Thymus (tissue), 11 donors: ENCODE measurements around the gene RNLS. TPM values are rescaled to one million over a fixed set of nuclear protein-coding genes. Genes with fewer than 3 reads are reported as not detected.

Experiments used
- DNase-seq, 9 donors: peaks; one replicate each; pipeline ENCODE4 v3.0.0-alpha.2; 2013; ENCODE audit warnings: low spot score in 9 of 9, low read depth in 6 of 9, missing footprints in 1 of 9
- H3K27ac ChIP-seq, 2 donors: one replicate each; pipeline ENCODE4 v1.5.1; 2013; ENCODE audit warnings: control low read depth in 1 of 2, low read depth in 1 of 2, low read length in 1 of 2, mild to moderate bottlenecking in 1 of 2, moderate library complexity in 1 of 2
- H3K27me3 ChIP-seq, 2 donors: one replicate each; pipeline ENCODE4 v1.5.1; 2013; ENCODE audit warnings: low read length in 1 of 2; ENCODE audit not compliant: control insufficient read depth in 2 of 2, insufficient read depth in 1 of 2
- H3K36me3 ChIP-seq, 2 donors: one replicate each; pipeline ENCODE4 v1.5.1; 2013; ENCODE audit warnings: low read length in 1 of 2, mild to moderate bottlenecking in 1 of 2, moderate library complexity in 1 of 2; ENCODE audit not compliant: control insufficient read depth in 2 of 2, insufficient read depth in 2 of 2
- H3K4me1 ChIP-seq, 2 donors: one replicate each; pipeline ENCODE4 v1.5.1; 2013; ENCODE audit warnings: low read length in 2 of 2; ENCODE audit not compliant: control insufficient read depth in 2 of 2, insufficient read depth in 2 of 2
- H3K4me3 ChIP-seq, 2 donors: one replicate each; pipeline ENCODE4 v1.5.1; 2013; ENCODE audit warnings: low read length in 2 of 2, control low read depth in 1 of 2, mild to moderate bottlenecking in 1 of 2
- H3K9me3 ChIP-seq, 2 donors: one replicate each; pipeline ENCODE4 v1.5.1; 2013; ENCODE audit warnings: low read length in 1 of 2, mild to moderate bottlenecking in 1 of 2; ENCODE audit not compliant: control insufficient read depth in 2 of 2, insufficient read depth in 1 of 2
- WGBS: extraction: QIAGEN DNeasy Blood & Tissue Kit; methylation state at CpG from one replicate; pipeline ENCODE4 v1.1.7; 2013; 5-methylcytosine and 5-hydroxymethylcytosine counted together
- polyA plus RNA-seq: library from polyadenylated mRNA; stranded (reverse); fragments of 200-250 nt; gene quantifications from one replicate; pipeline ENCODE4 v1.2.3, GENCODE V29; 2013
- total RNA-seq: library from RNA; stranded (reverse); fragments of 120-200 nt; gene quantifications from one replicate; pipeline ENCODE4 v1.2.4, GENCODE V29; 2013
- donor health status: healthy.

RNLS gene
- total and polyA plus RNA-seq, 2 donors: 4.3 to 5.0 TPM

GRCh38 chr10:88243836-88244730 lies 339.0 kb downstream of the RNLS start:
- Histone ChIP-seq H3K27ac (no peak overlapping the region), H3K4me3 (no peak overlapping the region), H3K36me3 (no peaks in the 10 kb centered on the region), H3K27me3 (no peaks in the 10 kb centered on the region), H3K4me1 (peaks cover 6 to 22% of the 10 kb centered on the region in 2 donors), H3K9me3 (no peaks in the 10 kb centered on the region)
- WGBS: 91% methylated on average over 12 of the region's 12 CpGs
- no peak for DNase-seq

DNA sequence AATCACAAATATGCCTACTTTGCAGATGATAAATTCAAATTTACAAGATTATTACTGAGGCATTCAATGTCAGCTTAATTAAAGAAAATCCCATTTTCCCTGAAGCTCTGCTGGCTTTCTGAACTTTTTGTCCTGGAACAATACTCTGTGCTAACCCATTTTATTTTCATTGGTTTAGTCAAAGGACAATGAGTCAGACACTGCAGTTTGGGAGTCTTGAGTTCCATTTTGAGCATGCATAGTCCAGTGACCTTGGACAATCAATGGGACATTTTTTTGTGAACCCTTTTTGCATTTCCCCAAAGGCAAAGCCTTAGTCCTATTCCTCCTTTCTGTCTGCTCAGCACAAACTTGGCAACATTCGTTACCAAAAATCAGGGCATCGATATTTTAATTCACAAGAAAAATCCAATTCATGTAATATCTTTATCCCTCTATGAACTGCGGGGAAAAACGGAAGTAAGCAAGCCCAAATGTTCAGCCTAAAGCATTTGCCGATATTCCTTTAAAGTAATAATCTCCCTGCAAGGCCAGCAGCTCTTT lies 339.8 kb downstream of the RNLS start:
- H3K4me3 ChIP-seq: no peak overlapping the region
- H3K27me3 ChIP-seq: no peaks in the 10 kb centered on the region
- DNase-seq: no peak
- peaks cover 14 to 30% of the 10 kb centered on the region in 2 donors for H3K4me1 ChIP-seq
- no peaks in the 10 kb centered on the region for H3K9me3 ChIP-seq
- H3K36me3 ChIP-seq: no peaks in the 10 kb centered on the region
- no peak overlapping the region for H3K27ac ChIP-seq
- 97% methylated on average over 5 of the region's 5 CpGs for WGBS

DNA sequence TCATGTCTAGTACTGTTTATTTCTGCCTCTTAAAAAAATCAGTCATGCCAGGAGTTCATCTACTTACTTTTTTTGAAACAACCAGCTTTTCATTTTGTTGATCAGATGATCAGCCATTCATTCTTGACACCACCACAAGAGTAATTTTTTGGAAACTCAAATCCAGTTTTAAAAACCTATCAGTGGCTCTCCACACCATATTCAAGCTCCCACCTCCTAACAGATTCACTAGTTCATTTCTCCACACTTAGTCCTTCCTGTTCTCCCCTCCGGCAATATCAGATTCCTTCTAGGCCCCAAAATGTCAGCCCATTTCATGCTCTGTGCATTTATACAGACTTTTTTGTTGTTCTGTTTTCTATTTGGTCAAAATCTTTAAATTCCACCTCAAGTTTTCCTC lies 341.6 kb downstream of the RNLS start:
- Histone ChIP-seq H3K9me3 (no peaks in the 10 kb centered on the region), H3K4me1 (peaks cover 15 to 34% of the 10 kb centered on the region in 2 donors), H3K4me3 (no peak overlapping the region), H3K27ac (no peak overlapping the region), H3K27me3 (no peaks in the 10 kb centered on the region), H3K36me3 (no peaks in the 10 kb centered on the region)
- 97% methylated on average over 1 of the region's 1 CpG for WGBS
- DNase-seq: no peak

- Histone ChIP-seq H3K36me3 (no peaks in the 10 kb centered on the region), H3K4me3 (no peak overlapping the region), H3K27me3 (no peaks in the 10 kb centered on the region), H3K4me1 (peaks cover 19% of the 10 kb centered on the region in 2 donors), H3K9me3 (no peaks in the 10 kb centered on the region), H3K27ac (no peak overlapping the region)
- 97% methylated on average over 2 of the region's 2 CpGs for WGBS
- DNase-seq: no peak
Observed at GRCh38 chr10:88239212-88239611, 343.9 kb downstream of the RNLS start.

GRCh38 chr10:88238615-88238914 lies 344.6 kb downstream of the RNLS start:
- WGBS: 93% methylated on average over 2 of the region's 2 CpGs
- DNase-seq: no peak
- Histone ChIP-seq H3K36me3 (no peaks in the 10 kb centered on the region), H3K27ac (no peak overlapping the region), H3K4me1 (peaks cover 18 to 19% of the 10 kb centered on the region in 2 donors), H3K27me3 (no peaks in the 10 kb centered on the region), H3K9me3 (no peaks in the 10 kb centered on the region), H3K4me3 (no peak overlapping the region)

- H3K27ac ChIP-seq: no peak overlapping the region
- H3K4me1 ChIP-seq: peaks cover 18 to 19% of the 10 kb centered on the region in 2 donors
- no peaks in the 10 kb centered on the region for H3K36me3 ChIP-seq
- no peak for DNase-seq
- 80% methylated on average over 2 of the region's 2 CpGs for WGBS
- no peaks in the 10 kb centered on the region for H3K9me3 ChIP-seq
- H3K27me3 ChIP-seq: no peaks in the 10 kb centered on the region
- H3K4me3 ChIP-seq: no peak overlapping the region
Observed at GRCh38 chr10:88237896-88238614, 345.1 kb downstream of the RNLS start.

DNA sequence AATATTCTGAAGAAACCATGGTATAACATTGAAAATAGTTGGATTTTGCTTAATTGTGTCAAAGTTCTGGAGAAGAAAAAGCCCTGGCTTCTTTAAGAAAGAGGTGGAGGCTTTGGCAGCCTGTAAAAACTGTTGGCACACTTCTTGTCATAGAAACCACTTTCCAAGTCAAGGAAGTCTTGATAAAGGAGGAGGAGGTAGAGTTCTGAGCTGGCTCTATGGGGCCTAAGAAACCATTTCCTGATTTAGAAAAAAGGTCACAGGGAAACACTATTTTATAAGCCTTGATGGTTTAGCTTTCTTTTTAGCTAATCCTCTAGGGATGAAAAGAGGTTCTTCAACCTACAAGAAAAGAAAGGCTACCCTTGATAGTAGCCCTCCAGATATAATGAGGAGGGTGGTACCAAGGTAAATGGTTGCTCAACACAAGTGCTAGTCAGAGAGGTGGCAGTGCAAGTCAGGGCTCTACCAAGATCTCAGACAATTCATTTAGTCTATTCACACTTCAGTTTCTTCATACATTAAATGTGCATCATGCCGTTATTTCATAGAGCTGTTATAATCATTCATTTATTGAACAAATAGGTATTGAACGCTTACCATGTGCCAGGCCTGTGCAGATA lies 346.9 kb downstream of the RNLS start:
- WGBS: 97% methylated on average over 2 of the region's 2 CpGs
- Histone ChIP-seq H3K4me1 (peaks cover 19 to 23% of the 10 kb centered on the region in 2 donors), H3K4me3 (no peak overlapping the region), H3K27ac (no peak overlapping the region), H3K27me3 (no peaks in the 10 kb centered on the region), H3K9me3 (no peaks in the 10 kb centered on the region), H3K36me3 (no peaks in the 10 kb centered on the region)
- peak in 1 of 9 donors; percentile 34 for DNase-seq

DNA sequence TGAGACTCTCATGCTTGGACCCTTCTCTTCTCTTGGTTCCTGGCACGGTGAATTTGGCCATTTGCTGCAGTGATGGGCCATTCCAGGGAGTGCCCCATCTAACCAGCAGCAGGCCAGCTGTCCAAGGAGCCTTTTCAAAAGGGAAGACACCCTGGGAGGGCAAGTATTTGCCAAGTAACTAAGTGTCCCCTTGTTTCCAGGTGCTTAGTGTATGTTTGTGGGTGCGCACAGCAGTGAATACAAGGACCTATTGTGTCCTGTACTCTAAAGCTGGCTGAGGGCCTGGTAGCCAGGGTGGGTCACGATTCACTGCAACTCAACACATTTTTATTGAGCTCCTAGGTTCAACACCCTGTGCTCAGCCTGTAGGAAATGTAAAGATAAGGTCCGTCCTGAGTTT lies 348.8 kb downstream of the RNLS start:
- WGBS: 93% methylated on average over 4 of the region's 4 CpGs
- no peak overlapping the region for H3K4me3 ChIP-seq

DNA sequence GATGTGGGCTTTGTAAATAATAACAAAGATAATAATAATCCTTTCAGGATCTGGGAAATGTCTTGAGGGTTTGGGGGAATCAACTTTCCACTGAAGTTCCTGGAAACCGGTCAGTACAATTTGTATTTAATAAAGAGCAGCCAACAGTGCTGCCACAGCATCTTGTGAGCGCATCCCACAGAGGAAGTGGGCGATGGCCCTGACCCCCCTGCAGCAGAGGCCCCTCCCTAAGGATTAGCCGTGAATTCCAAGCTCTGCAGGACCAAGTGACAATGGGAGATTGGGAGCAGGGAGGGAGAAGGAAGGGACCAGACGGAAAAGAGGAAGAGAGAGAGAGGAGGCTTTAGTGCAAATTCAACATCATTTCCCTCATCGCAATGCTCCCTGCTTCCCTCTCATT lies 349.2 kb downstream of the RNLS start:
- 90% methylated on average over 6 of the region's 6 CpGs for WGBS
- Histone ChIP-seq H3K4me1 (peaks cover 12 to 17% of the 10 kb centered on the region in 2 donors), H3K36me3 (no peaks in the 10 kb centered on the region), H3K4me3 (no peak overlapping the region), H3K27ac (no peak overlapping the region), H3K9me3 (no peaks in the 10 kb centered on the region), H3K27me3 (no peaks in the 10 kb centered on the region)
- DNase-seq: no peak

More for the DNA sequence above, 348.8 kb downstream of the RNLS start:
- Histone ChIP-seq H3K36me3 (no peaks in the 10 kb centered on the region), H3K9me3 (no peaks in the 10 kb centered on the region), H3K27me3 (no peaks in the 10 kb centered on the region), H3K27ac (no peak overlapping the region), H3K4me1 (peaks cover 17 to 21% of the 10 kb centered on the region in 2 donors)
- DNase-seq: no peak
